Naive thymus-derived CD8-positive, alpha-beta T cell (primary cell): ENCODE data around the gene ZSCAN26. TPM values are rescaled to one million over a fixed set of nuclear protein-coding genes. Genes with fewer than 3 reads are reported as not detected.
"Not testable (repeated sequence)": the region's sequence is repeated elsewhere in the genome, so short reads cannot be mapped to it uniquely, and the experiment has no call there.

Source experiments
- ATAC-seq, 2 donors: fragments of 150-1000 bp; cut with Tn5 transposase in 1 of 2; sonication (Bioruptor Pico), chemical (Tn5 transposase) in 1 of 2; 1 replicate in 1 of 2; 2 replicates in 1 of 2; pipeline ENCODE4 v1.10.0; 2021; ENCODE audit warnings: mild to moderate bottlenecking in 2 of 2, moderate library complexity in 2 of 2
- POLR2A ChIA-PET: fragments of 350-600 bp; sonication (Branson Sonifier 250); formaldehyde crosslinking; loops from one replicate; lab custom pipeline; 2021; ENCODE audit warnings: antibody characterized with exemption; lab: Charles Lee
- DNase-seq, 10 donors: peaks; one replicate each; pipeline versions ENCODE4 v3.0.0 to v3.0.0-alpha.2; 2020 to 2022
- H3K27ac Mint-ChIP-seq, 10 donors: one replicate each; pipeline ENCODE4 v1.8.0; 2020 to 2022; ENCODE audit warnings: mild to moderate bottlenecking in 10 of 10, mixed read lengths in 10 of 10, moderate library complexity in 4 of 10, inconsistent platforms in 1 of 10
- H3K27me3 Mint-ChIP-seq, 5 donors: one replicate each; pipeline ENCODE4 v1.8.0; 2021 to 2022; ENCODE audit warnings: mixed read lengths in 5 of 5
- H3K36me3 Mint-ChIP-seq, 3 donors: one replicate each; pipeline ENCODE4 v1.8.0; 2020 to 2022; ENCODE audit warnings: mixed read lengths in 3 of 3, mild to moderate bottlenecking in 2 of 3, inconsistent platforms in 1 of 3
- H3K4me1 Mint-ChIP-seq, 4 donors: one replicate each; pipeline ENCODE4 v1.8.0; 2021 to 2022; ENCODE audit warnings: mixed read lengths in 4 of 4
- H3K4me3 Mint-ChIP-seq, 10 donors: one replicate each; pipeline ENCODE4 v1.8.0; 2020 to 2022; ENCODE audit warnings: mild to moderate bottlenecking in 10 of 10, mixed read lengths in 10 of 10, moderate library complexity in 6 of 10, inconsistent platforms in 1 of 10
- H3K9me3 Mint-ChIP-seq, 9 donors: one replicate each; pipeline ENCODE4 v1.8.0; 2020 to 2022; ENCODE audit warnings: mixed read lengths in 9 of 9, mild to moderate bottlenecking in 3 of 9, inconsistent platforms in 1 of 9, moderate library complexity in 1 of 9
- polyA plus RNA-seq, 3 donors: library from polyadenylated mRNA; unstranded; fragments of 300-500 nt; fragmentation: Illumina TruSeq; gene quantifications; one replicate each; pipeline ENCODE4 v1.2.3, GENCODE V29; 2021
- total RNA-seq, 8 experiments: library from RNA in 2 of 8; stranded (reverse) in 2 of 8; gene quantifications; one replicate each; pipeline ENCODE4 v1.2.3 and lab custom pipeline; 2021 to 2026

ZSCAN26 gene
- total and polyA plus RNA-seq, 5 experiments from 2014 or later = 14.3 to 26.8 (median 16.1) TPM

- H3K27ac Mint-ChIP-seq = no peak overlapping the region
- POLR2A ChIA-PET = no interaction called here
- ATAC-seq = no peak
- H3K4me1 Mint-ChIP-seq = no peaks in the 10 kb centered on the region
- H3K27me3 Mint-ChIP-seq = peaks cover 0 to 12% (median 0%) of the 10 kb centered on the region in 5 donors
- DNase-seq = no peak
- no peak overlapping the region for H3K4me3 Mint-ChIP-seq
- H3K36me3 Mint-ChIP-seq = peaks cover 0 to 10% (median 0%) of the 10 kb centered on the region in 3 donors
- peaks cover 0 to 9% (median 0%) of the 10 kb centered on the region in 9 donors for H3K9me3 Mint-ChIP-seq
These were observed 28.4 kb downstream of the ZSCAN26 start for GRCh38 chr6:28295326-28295725.

GRCh38 chr6:28296520-28297060, 29.6 kb downstream of the ZSCAN26 start:
- no peak overlapping the region for H3K4me3 Mint-ChIP-seq
- peaks cover 0 to 13% (median 3%) of the 10 kb centered on the region in 3 donors for H3K36me3 Mint-ChIP-seq
- no peak for ATAC-seq
- H3K27ac Mint-ChIP-seq = no peak overlapping the region
- no peak for DNase-seq
- POLR2A ChIA-PET = no interaction called here
- peaks cover 0 to 9% (median 0%) of the 10 kb centered on the region in 5 donors for H3K27me3 Mint-ChIP-seq
- no peaks in the 10 kb centered on the region for H3K4me1 Mint-ChIP-seq
- H3K9me3 Mint-ChIP-seq = no peaks in the 10 kb centered on the region

GRCh38 chr6:28303570-28303969, 36.6 kb downstream of the ZSCAN26 start:
- H3K4me1 Mint-ChIP-seq = peaks cover 0 to 3% (median 2%) of the 10 kb centered on the region in 4 donors
- peaks cover 3 to 14% (median 13%) of the 10 kb centered on the region in 3 donors for H3K36me3 Mint-ChIP-seq
- no peak overlapping the region for H3K27ac Mint-ChIP-seq
- no peak overlapping the region for H3K4me3 Mint-ChIP-seq
- POLR2A ChIA-PET = no interaction called here
- peaks cover 0 to 19% (median 7%) of the 10 kb centered on the region in 9 donors for H3K9me3 Mint-ChIP-seq
- ATAC-seq (no peak), DNase-seq (no peak)
- peaks cover 0 to 14% (median 4%) of the 10 kb centered on the region in 5 donors for H3K27me3 Mint-ChIP-seq

- POLR2A ChIA-PET, H3K27ac Mint-ChIP-seq, ATAC-seq, H3K4me3 Mint-ChIP-seq, H3K4me1 Mint-ChIP-seq, DNase-seq: not testable (repeated sequence)
- H3K36me3 Mint-ChIP-seq = peaks cover 2 to 21% (median 7%) of the 10 kb centered on the region in 3 donors
- peaks cover 3 to 25% (median 8%) of the 10 kb centered on the region in 5 donors for H3K27me3 Mint-ChIP-seq
- H3K9me3 Mint-ChIP-seq = peaks cover 0 to 22% (median 7%) of the 10 kb centered on the region in 9 donors
These were observed 39.4 kb downstream of the ZSCAN26 start for GRCh38 chr6:28306363-28306762.

GRCh38 chr6:28311139-28311823, 44.3 kb downstream of the ZSCAN26 start:
- no peak overlapping the region for H3K4me3 Mint-ChIP-seq
- no peak overlapping the region for H3K27ac Mint-ChIP-seq
- ATAC-seq = no peak

GRCh38 chr6:28312939-28313338, 46.0 kb downstream of the ZSCAN26 start:
- no peak overlapping the region for H3K27ac Mint-ChIP-seq
- H3K4me3 Mint-ChIP-seq = no peak overlapping the region
- POLR2A ChIA-PET = no interaction called here
- ATAC-seq = no peak
- H3K9me3 Mint-ChIP-seq = peaks cover 0 to 11% (median 0%) of the 10 kb centered on the region in 9 donors
- H3K36me3 Mint-ChIP-seq = peaks cover 0 to 18% (median 11%) of the 10 kb centered on the region in 3 donors
- no peaks in the 10 kb centered on the region for H3K4me1 Mint-ChIP-seq
- no peak for DNase-seq
- peaks cover 13 to 37% (median 23%) of the 10 kb centered on the region in 5 donors for H3K27me3 Mint-ChIP-seq

More at GRCh38 chr6:28311139-28311823, 44.3 kb downstream of the ZSCAN26 start:
- no peak for DNase-seq
- Mint-ChIP-seq H3K36me3 (peaks cover 0 to 27% (median 13%) of the 10 kb centered on the region in 3 donors), H3K9me3 (peaks cover 0 to 18% (median 7%) of the 10 kb centered on the region in 9 donors), H3K27me3 (peaks cover 11 to 37% (median 24%) of the 10 kb centered on the region in 5 donors), H3K4me1 (no peaks in the 10 kb centered on the region)
- POLR2A ChIA-PET = no interaction called here

GRCh38 chr6:28315628-28316027, 48.7 kb downstream of the ZSCAN26 start:
- Mint-ChIP-seq H3K4me1 (no peaks in the 10 kb centered on the region), H3K36me3 (peaks cover 0 to 11% (median 7%) of the 10 kb centered on the region in 3 donors), H3K9me3 (peaks cover 0 to under 1% (median 0%) of the 10 kb centered on the region in 9 donors), H3K27ac (no peak overlapping the region), H3K4me3 (no peak overlapping the region), H3K27me3 (peaks cover 8 to 27% (median 15%) of the 10 kb centered on the region in 5 donors)
- POLR2A ChIA-PET = no interaction called here
- ATAC-seq = no peak
- no peak for DNase-seq

GRCh38 chr6:28317866-28318265, 50.9 kb downstream of the ZSCAN26 start:
- POLR2A ChIA-PET, ATAC-seq, H3K27ac Mint-ChIP-seq, H3K36me3 Mint-ChIP-seq, DNase-seq, H3K4me1 Mint-ChIP-seq, H3K9me3 Mint-ChIP-seq, H3K4me3 Mint-ChIP-seq: not testable (repeated sequence)
- peaks cover 0 to 13% (median 11%) of the 10 kb centered on the region in 5 donors for H3K27me3 Mint-ChIP-seq

- no peak for DNase-seq
- H3K36me3 Mint-ChIP-seq = peaks cover 12 to 34% (median 33%) of the 10 kb centered on the region in 3 donors
- ATAC-seq = no peak
- H3K4me3 Mint-ChIP-seq = no peak overlapping the region
- H3K27me3 Mint-ChIP-seq = peaks cover 0 to 10% (median 2%) of the 10 kb centered on the region in 5 donors
- peaks cover 10 to 48% (median 20%) of the 10 kb centered on the region in 9 donors for H3K9me3 Mint-ChIP-seq
- POLR2A ChIA-PET = interaction anchor here (0.6 kb wide), 1 partner anchor 1207 kb away, joined by 3 read pairs; no protein-coding TSS in a partner anchor
- no peaks in the 10 kb centered on the region for H3K4me1 Mint-ChIP-seq
- peak overlapping the region in 1 of 10 donors; percentile 69 for H3K27ac Mint-ChIP-seq
These were observed 55.7 kb downstream of the ZSCAN26 start for GRCh38 chr6:28322661-28323060.

- Mint-ChIP-seq H3K9me3 (peaks cover 12 to 60% (median 26%) of the 10 kb centered on the region in 9 donors), H3K27me3 (peaks cover 0 to 10% (median 2%) of the 10 kb centered on the region in 5 donors), H3K27ac (no peak overlapping the region), H3K36me3 (peaks cover 14 to 44% (median 38%) of the 10 kb centered on the region in 3 donors), H3K4me3 (no peak overlapping the region), H3K4me1 (no peaks in the 10 kb centered on the region)
- no peak for ATAC-seq
- DNase-seq = no peak
- POLR2A ChIA-PET = interaction anchor here (1.6 kb wide), 1 partner anchor 12 kb away, joined by 3 read pairs; the partner anchor contains the start of gene ZSCAN31
These were observed 57.0 kb downstream of the ZSCAN26 start for GRCh38 chr6:28323813-28324424.

- peaks cover 0 to 10% (median 2%) of the 10 kb centered on the region in 5 donors for H3K27me3 Mint-ChIP-seq
These were observed 59.5 kb downstream of the ZSCAN26 start for GRCh38 chr6:28326371-28326948.

More at GRCh38 chr6:28326371-28326948, 59.5 kb downstream of the ZSCAN26 start:
- peaks cover 18 to 48% (median 38%) of the 10 kb centered on the region in 3 donors for H3K36me3 Mint-ChIP-seq
- no peak overlapping the region for H3K27ac Mint-ChIP-seq
- H3K9me3 Mint-ChIP-seq = peaks cover 10 to 57% (median 28%) of the 10 kb centered on the region in 9 donors
- DNase-seq (no peak), ATAC-seq (no peak)
- no peak overlapping the region for H3K4me3 Mint-ChIP-seq
- H3K4me1 Mint-ChIP-seq = no peaks in the 10 kb centered on the region
- POLR2A ChIA-PET = no interaction called here
